DOHH2 (cell line): ENCODE results near the gene KCNK3.

Source experiments
- H3F3A ChIP-seq: fragments of 200-600 bp; sonication (generic), shearing (Covaris generic); 2 replicates; pipeline ENCODE4 v1.6.0; 2016; ENCODE audit warnings: antibody characterized with exemption, mild to moderate bottlenecking; ENCODE audit not compliant: control insufficient read depth, insufficient read depth
- H3K27ac ChIP-seq: fragments of 200-600 bp; sonication (generic); 2 replicates; pipeline ENCODE4 v1.5.1; 2014; ENCODE audit warnings: low read depth, mild to moderate bottlenecking, low read length, moderate library complexity
- H3K27me3 ChIP-seq: fragments of 200-600 bp; sonication (generic); 2 replicates; pipeline ENCODE4 v1.6.1; 2014; ENCODE audit warnings: mild to moderate bottlenecking, low read length, mixed read lengths; ENCODE audit not compliant: control insufficient read depth
- H3K36me3 ChIP-seq: fragments of 200-600 bp; sonication (generic); 2 replicates; pipeline ENCODE4 v1.6.1; 2014; ENCODE audit warnings: mild to moderate bottlenecking, low read length, moderate library complexity, mixed read lengths; ENCODE audit not compliant: control insufficient read depth
- H3K4me1 ChIP-seq: fragments of 200-600 bp; sonication (generic); 2 replicates; pipeline ENCODE4 v1.6.1; 2014; ENCODE audit warnings: mild to moderate bottlenecking, low read length, mixed read lengths; ENCODE audit not compliant: control insufficient read depth
- H3K4me2 ChIP-seq: fragments of 200-600 bp; sonication (generic); 2 replicates; pipeline ENCODE4 v1.6.0; 2014; ENCODE audit warnings: mild to moderate bottlenecking, low read length, moderate library complexity
- H3K4me3 ChIP-seq: fragments of 200-600 bp; sonication (generic); 2 replicates; pipeline ENCODE4 v1.5.1; 2014; ENCODE audit warnings: mild to moderate bottlenecking, low read length, mixed read lengths
- H3K79me2 ChIP-seq: fragments of 200-600 bp; sonication (generic); 2 replicates; pipeline ENCODE4 v1.6.1; 2014; ENCODE audit warnings: mild to moderate bottlenecking, low read length, mixed read lengths; ENCODE audit not compliant: control insufficient read depth
- H3K9me2 ChIP-seq: fragments of 200-600 bp; sonication (generic); replicated peaks from 2 replicates; pipeline ENCODE4 v1.6.1; 2014; ENCODE audit warnings: mild to moderate bottlenecking, low read length, mixed read lengths; ENCODE audit not compliant: control insufficient read depth
- H3K9me3 ChIP-seq: fragments of 200-600 bp; sonication (generic); 2 replicates; pipeline ENCODE4 v1.6.1; 2014; ENCODE audit warnings: antibody characterized with exemption, low read length, mixed read lengths; ENCODE audit not compliant: control insufficient read depth, insufficient read depth
- H4K20me1 ChIP-seq: fragments of 200-600 bp; sonication (generic); 2 replicates; pipeline ENCODE4 v1.6.0; 2014; ENCODE audit warnings: low read depth, mild to moderate bottlenecking, antibody characterized with exemption, low read length, moderate library complexity; ENCODE audit not compliant: control insufficient read depth, insufficient read depth
- CTCF ChIP-seq: fragments of 200-600 bp; sonication (generic); IDR thresholded peaks from one replicate; pipeline ENCODE4 v1.5.1; 2014; ENCODE audit warnings: antibody characterized with exemption, mild to moderate bottlenecking, low read depth, low read length; ENCODE audit not compliant: poor library complexity, severe bottlenecking
- EZH2phosphoT487 ChIP-seq: fragments of 200-600 bp; sonication (generic); IDR thresholded peaks from 2 replicates; pipeline ENCODE4 v1.6.1; 2017; ENCODE audit warnings: borderline replicate concordance, mild to moderate bottlenecking, antibody characterized with exemption, low read length, moderate library complexity, mixed read lengths

The KCNK3 gene

GRCh38 chr2:26778098-26778497, 85.6 kb downstream of the KCNK3 start:
- H3K4me2 ChIP-seq, result no peak overlapping the region
- no peak overlapping the region for H3K27ac ChIP-seq
- no peaks in the 10 kb centered on the region for H3K4me1 ChIP-seq
- no peaks in the 10 kb centered on the region for H3K9me3 ChIP-seq
- H3K79me2 ChIP-seq, result no peaks in the 10 kb centered on the region
- H4K20me1 ChIP-seq, result no peaks in the 10 kb centered on the region
- peaks cover 30% of the 10 kb centered on the region for H3K36me3 ChIP-seq
- TF ChIP-seq EZH2phosphoT487, result no peak
- TF ChIP-seq CTCF, result no peak
- H3K4me3 ChIP-seq, result no peak overlapping the region
- no peaks in the 10 kb centered on the region for H3K27me3 ChIP-seq
- H3K9me2 ChIP-seq, result no peaks in the 10 kb centered on the region
- no peaks in the 10 kb centered on the region for H3F3A ChIP-seq

- H3K27ac ChIP-seq, result no peak overlapping the region
- TF ChIP-seq EZH2phosphoT487, result no peak
- no peak for TF ChIP-seq CTCF
These were observed 86.0 kb downstream of the KCNK3 start for GRCh38 chr2:26778507-26778906.

GRCh38 chr2:26780203-26780760, 87.8 kb downstream of the KCNK3 start:
- no peaks in the 10 kb centered on the region for H3F3A ChIP-seq
- peaks cover 28% of the 10 kb centered on the region for H3K36me3 ChIP-seq
- H3K79me2 ChIP-seq, result no peaks in the 10 kb centered on the region
- no peak overlapping the region for H3K4me2 ChIP-seq
- H3K9me3 ChIP-seq, result no peaks in the 10 kb centered on the region
- TF ChIP-seq EZH2phosphoT487 (no peak), CTCF (no peak)
- no peak overlapping the region for H3K4me3 ChIP-seq
- H3K27ac ChIP-seq, result no peak overlapping the region
- no peaks in the 10 kb centered on the region for H4K20me1 ChIP-seq
- H3K9me2 ChIP-seq, result no peaks in the 10 kb centered on the region
- H3K27me3 ChIP-seq, result no peaks in the 10 kb centered on the region
- peaks cover 5% of the 10 kb centered on the region for H3K4me1 ChIP-seq

More at GRCh38 chr2:26778507-26778906, 86.0 kb downstream of the KCNK3 start:
- H3K9me3 ChIP-seq, result no peaks in the 10 kb centered on the region
- H3K4me2 ChIP-seq, result no peak overlapping the region
- H3K4me3 ChIP-seq, result no peak overlapping the region
- H4K20me1 ChIP-seq, result no peaks in the 10 kb centered on the region
- H3K9me2 ChIP-seq, result no peaks in the 10 kb centered on the region
- no peaks in the 10 kb centered on the region for H3K4me1 ChIP-seq
- H3F3A ChIP-seq, result no peaks in the 10 kb centered on the region
- H3K79me2 ChIP-seq, result no peaks in the 10 kb centered on the region
- H3K27me3 ChIP-seq, result no peaks in the 10 kb centered on the region
- peaks cover 30% of the 10 kb centered on the region for H3K36me3 ChIP-seq
